ENCODE results near the gene DLG2.

DLG2 gene

GRCh38 chr11:83836065-83836464, 1791.1 kb downstream of the DLG2 start:
- TF ChIP-seq CTCF (IDR thresholded peaks at IDR 0.05; ENCODE audit: low read depth, low read length), result no peak
- H3K4me3 ChIP-seq (ENCODE audit: low read depth, low read length), result no peak overlapping the region

- no peak for TF ChIP-seq CTCF (IDR thresholded peaks at IDR 0.05; ENCODE audit: low read depth, low read length)
- H3K4me3 ChIP-seq (ENCODE audit: low read depth, low read length), result no peak overlapping the region
Measured at GRCh38 chr11:83835423-83835822, 1791.7 kb downstream of the DLG2 start.

GRCh38 chr11:83831929-83832328, 1795.2 kb downstream of the DLG2 start:
- no peak overlapping the region for H3K4me3 ChIP-seq (ENCODE audit: low read depth, low read length)
- TF ChIP-seq CTCF (IDR thresholded peaks at IDR 0.05; ENCODE audit: low read depth, low read length), result no peak

GRCh38 chr11:83827940-83828554, 1799.1 kb downstream of the DLG2 start:
- TF ChIP-seq CTCF (IDR thresholded peaks at IDR 0.05; ENCODE audit: low read depth, low read length), result peak; percentile 35; the same call in 1 of the 2 replicates
- H3K4me3 ChIP-seq (ENCODE audit: low read depth, low read length), result peak overlapping the region; percentile 52

- peak overlapping the region; percentile 52 for H3K4me3 ChIP-seq (ENCODE audit: low read depth, low read length)
- TF ChIP-seq CTCF (IDR thresholded peaks at IDR 0.05; ENCODE audit: low read depth, low read length), result no peak
Measured at GRCh38 chr11:83827520-83827919, 1799.6 kb downstream of the DLG2 start.

GRCh38 chr11:83826078-83826477, 1801.1 kb downstream of the DLG2 start:
- H3K4me3 ChIP-seq (ENCODE audit: low read depth, low read length), result no peak overlapping the region
- TF ChIP-seq CTCF (IDR thresholded peaks at IDR 0.05; ENCODE audit: low read depth, low read length), result no peak

- H3K4me3 ChIP-seq (ENCODE audit: low read depth, low read length), result no peak overlapping the region
- TF ChIP-seq CTCF (IDR thresholded peaks at IDR 0.05; ENCODE audit: low read depth, low read length), result no peak
Measured at GRCh38 chr11:83823461-83824025, 1803.6 kb downstream of the DLG2 start.

Data from WI38 (cell line).